GM12878 (cell line): ENCODE data around the gene CHD1L. TPM values are rescaled to one million over a fixed set of nuclear protein-coding genes. Genes with fewer than 3 reads are reported as not detected.

Experiments used
- ATAC-seq: fragments of 200-7000 bp; cut with Tn5 transposase; 3 replicates; pipeline ENCODE4 v1.9.1; 2020; ENCODE audit warnings: mild to moderate bottlenecking, moderate library complexity
- BruUV-seq: library from RNA; stranded (reverse); fragments of 400-500 nt; replicated peaks from 2 replicates; lab custom pipeline; 2021; lab: Mats Ljungman, UMichigan
- CTCF ChIA-PET: fragments of 300-600 bp; sonication (Branson Sonifier 250); formaldehyde crosslinking; extraction: SDS; loops from one replicate; lab custom pipeline; 2021; ENCODE audit warnings: inconsistent platforms; lab: Yijun Ruan, JAX
- POLR2A ChIA-PET: fragments of 350-600 bp; formaldehyde crosslinking; extraction: SDS; loops from one replicate; lab custom pipeline; 2021; ENCODE audit warnings: inconsistent platforms; lab: Charles Lee
- RAD21 ChIA-PET: fragments of 300-600 bp; sonication (Branson Sonifier 250); formaldehyde crosslinking; loops from one replicate; lab custom pipeline; 2023; ENCODE audit warnings: antibody characterized with exemption; ENCODE audit not compliant: unreplicated experiment; lab: Charles Lee
- SMC1A ChIA-PET: fragments of 300-600 bp; sonication (Branson Sonifier 250); formaldehyde crosslinking; loops from one replicate; lab custom pipeline; 2023; ENCODE audit not compliant: unreplicated experiment, uncharacterized antibody; lab: Charles Lee
- DNase-seq: peaks from one replicate; pipeline ENCODE4 v3.0.0-alpha.2; 2011; ENCODE audit warnings: low read depth, low spot score
- FAIRE-seq: peaks from 3 replicates; lab custom pipeline; 2011; peaks lifted over from hg19 to GRCh38; lab: Jason Lieb, UNC
- H2AFZ ChIP-seq: 2 replicates; pipeline ENCODE4 v1.6.0; 2011; ENCODE audit warnings: low read depth, low read length, control low read depth; ENCODE audit not compliant: control insufficient read depth
- H3K27ac ChIP-seq: 2 replicates; pipeline ENCODE4 v1.5.1; 2011; ENCODE audit warnings: control low read depth; ENCODE audit not compliant: control insufficient read depth, insufficient read depth
- H3K27me3 ChIP-seq, 2 experiments: replicated peaks in 1 of 2; 2 replicates each; pipeline versions ENCODE4 v1.6.0 to v1.6.1; 2011; ENCODE audit warnings: low read length in 1 of 2; ENCODE audit not compliant: control insufficient read depth in 2 of 2, insufficient read depth in 2 of 2
- H3K36me3 ChIP-seq, 2 experiments: 2 replicates each; pipeline ENCODE4 v1.5.1; 2011; ENCODE audit warnings: low read length in 1 of 2; ENCODE audit not compliant: control insufficient read depth in 2 of 2, insufficient read depth in 2 of 2
- H3K4me1 ChIP-seq: 2 replicates; pipeline ENCODE4 v1.6.1; 2011; ENCODE audit warnings: mild to moderate bottlenecking, low read length, moderate library complexity, mixed read lengths; ENCODE audit not compliant: control insufficient read depth, insufficient read depth
- H3K4me2 ChIP-seq: 2 replicates; pipeline ENCODE4 v1.6.0; 2011; ENCODE audit warnings: control low read depth; ENCODE audit not compliant: control insufficient read depth, insufficient read depth
- H3K4me3 ChIP-seq: fragments of 200-600 bp; sonication (generic); 2 replicates; pipeline ENCODE4 v1.5.1; 2016
- H3K79me2 ChIP-seq: 2 replicates; pipeline ENCODE4 v1.6.0; 2011; ENCODE audit warnings: low read length; ENCODE audit not compliant: control insufficient read depth, insufficient read depth
- H3K9ac ChIP-seq: 2 replicates; pipeline ENCODE4 v1.8.0; 2011; ENCODE audit warnings: low read length, control low read depth, mixed read lengths; ENCODE audit not compliant: control insufficient read depth, insufficient read depth
- H3K9me3 ChIP-seq: replicated peaks from 3 replicates; pipeline ENCODE4 v1.5.1; 2011; ENCODE audit warnings: mild to moderate bottlenecking, low read length; ENCODE audit not compliant: control insufficient read depth, insufficient read depth
- H4K20me1 ChIP-seq: 2 replicates; pipeline ENCODE4 v1.6.0; 2011; ENCODE audit not compliant: control insufficient read depth, insufficient read depth
- CBX5 ChIP-seq: sonication (generic); IDR thresholded peaks from 2 replicates; pipeline ENCODE4 v1.6.1; 2016; ENCODE audit warnings: low read depth, moderate library complexity, mild to moderate bottlenecking, inconsistent platforms
- GATAD2B ChIP-seq: fragments of 450-650 bp; conservative IDR thresholded peaks from 2 replicates; pipeline ENCODE4 v1.6.1; 2017; ENCODE audit warnings: low read depth, mild to moderate bottlenecking, moderate library complexity
- IRF4 ChIP-seq: IDR thresholded peaks from 2 replicates; pipeline ENCODE4 v1.6.1; 2011; ENCODE audit warnings: low read depth, low read length
- MTA2 ChIP-seq: fragments of 450-650 bp; IDR thresholded peaks from 2 replicates; pipeline ENCODE4 v1.6.1; 2016; ENCODE audit warnings: low read depth, mild to moderate bottlenecking, moderate library complexity
- NFYB ChIP-seq: IDR thresholded peaks from 2 replicates; pipeline ENCODE4 v1.6.1; 2011; ENCODE audit warnings: low read depth, mild to moderate bottlenecking, low read length, improper control_type of control experiment, moderate library complexity; ENCODE audit not compliant: insufficient read depth
- NR2C2 ChIP-seq: IDR thresholded peaks from 2 replicates; pipeline ENCODE4 v1.6.1; 2011; ENCODE audit warnings: borderline replicate concordance, low read depth; ENCODE audit not compliant: control insufficient read depth, insufficient read length
- STAT3 ChIP-seq: IDR thresholded peaks from 2 replicates; pipeline ENCODE4 v1.6.1; 2011; ENCODE audit warnings: low read depth, low read length, improper control_type of control experiment
- YBX1 ChIP-seq: fragments of 450-650 bp; IDR thresholded peaks from 2 replicates; pipeline ENCODE4 v1.6.1; 2016; ENCODE audit warnings: antibody characterized with exemption
- ZNF622 ChIP-seq: fragments of 450-650 bp; IDR thresholded peaks from 2 replicates; pipeline ENCODE4 v1.6.1; 2017; ENCODE audit warnings: mild to moderate bottlenecking, inconsistent platforms
- ZZZ3 ChIP-seq: IDR thresholded peaks from 2 replicates; pipeline ENCODE4 v1.6.1; 2011; ENCODE audit warnings: low read depth; ENCODE audit not compliant: control insufficient read depth, insufficient read length
- WGBS: methylation state at CpG from one replicate; pipeline ENCODE4 v1.1.6; 2016; ENCODE audit warnings: low lambda C conversion rate; ENCODE audit not compliant: insufficient replicate concordance, insufficient coverage; ENCODE audit errors: missing lambda C conversion rate; 5-methylcytosine and 5-hydroxymethylcytosine counted together
- in situ Hi-C: fragments of 300-500 bp; cut with MboI; formaldehyde crosslinking; loops from 9 replicates; pipeline ENCODE4 v1.14.3; 2018; ENCODE audit warnings: mixed read lengths
- intact Hi-C: fragments of 100-400 bp; cut with micrococcal nuclease; formaldehyde crosslinking; loops from one replicate; pipeline ENCODE4 v1.14.2; 2022; ENCODE audit not compliant: unreplicated experiment
- polyA plus RNA-seq, 11 experiments: library from polyadenylated mRNA; depleted of rRNA in 4 of 11; unstranded in 6 of 11; stranded (reverse) in 5 of 11; fragments of >200 nt; fragmentation: Nextera tagmentation in 4 of 11; fragmentation: Illumina TruSeq in 1 of 11; extraction: Ambion mirVana in 4 of 11; extraction: Trizol in 1 of 11; gene quantifications; 1 replicate in 1 of 11; 2 replicates in 10 of 11; pipeline versions ENCODE4 v1.2.1 to v1.2.3, GENCODE V29; 2011 to 2016; ENCODE audit warnings: inconsistent platforms in 2 of 11, missing spikeins in 2 of 11, low read depth in 1 of 11
- total RNA-seq, 4 experiments: library from RNA; depleted of rRNA in 3 of 4; stranded (reverse); fragments of >200 nt in 3 of 4; fragmentation: Illumina TruSeq in 1 of 4; extraction: Trizol in 1 of 4; gene quantifications; 2 replicates each; pipeline versions ENCODE4 v1.2.1 to v1.2.3, GENCODE V29; 2013 to 2021
- TF ChIP-seq, protein P1 (sequence below), 3 experiments: IDR thresholded peaks in 2 of 3; conservative IDR thresholded peaks in 1 of 3; 2 replicates each; pipeline ENCODE4 v1.5.1; 2011; ENCODE audit warnings: low read depth in 3 of 3, low read length in 3 of 3, mild to moderate bottlenecking in 3 of 3, control low read depth in 2 of 3, moderate library complexity in 2 of 3, inconsistent platforms in 1 of 3, mixed read lengths in 1 of 3; ENCODE audit not compliant: control insufficient read depth in 2 of 3, insufficient read depth in 1 of 3; ENCODE audit errors: extremely low read depth in 1 of 3
- TF ChIP-seq, protein P2 (sequence below): fragments of 450-650 bp; IDR thresholded peaks from 2 replicates; pipeline ENCODE4 v1.6.1; 2017; ENCODE audit warnings: mild to moderate bottlenecking, moderate library complexity
- TF ChIP-seq, protein P3 (sequence below): fragments of 450-650 bp; IDR thresholded peaks from 2 replicates; pipeline ENCODE4 v1.6.1; 2017; ENCODE audit warnings: mild to moderate bottlenecking, moderate library complexity

CHD1L gene
- total and polyA plus RNA-seq, 10 of the 15 experiments (the other 5 are each of a cell fraction or from before 2014, with no cell fraction given) = 21.2 to 54.2 (median 44.5) TPM

DNA sequence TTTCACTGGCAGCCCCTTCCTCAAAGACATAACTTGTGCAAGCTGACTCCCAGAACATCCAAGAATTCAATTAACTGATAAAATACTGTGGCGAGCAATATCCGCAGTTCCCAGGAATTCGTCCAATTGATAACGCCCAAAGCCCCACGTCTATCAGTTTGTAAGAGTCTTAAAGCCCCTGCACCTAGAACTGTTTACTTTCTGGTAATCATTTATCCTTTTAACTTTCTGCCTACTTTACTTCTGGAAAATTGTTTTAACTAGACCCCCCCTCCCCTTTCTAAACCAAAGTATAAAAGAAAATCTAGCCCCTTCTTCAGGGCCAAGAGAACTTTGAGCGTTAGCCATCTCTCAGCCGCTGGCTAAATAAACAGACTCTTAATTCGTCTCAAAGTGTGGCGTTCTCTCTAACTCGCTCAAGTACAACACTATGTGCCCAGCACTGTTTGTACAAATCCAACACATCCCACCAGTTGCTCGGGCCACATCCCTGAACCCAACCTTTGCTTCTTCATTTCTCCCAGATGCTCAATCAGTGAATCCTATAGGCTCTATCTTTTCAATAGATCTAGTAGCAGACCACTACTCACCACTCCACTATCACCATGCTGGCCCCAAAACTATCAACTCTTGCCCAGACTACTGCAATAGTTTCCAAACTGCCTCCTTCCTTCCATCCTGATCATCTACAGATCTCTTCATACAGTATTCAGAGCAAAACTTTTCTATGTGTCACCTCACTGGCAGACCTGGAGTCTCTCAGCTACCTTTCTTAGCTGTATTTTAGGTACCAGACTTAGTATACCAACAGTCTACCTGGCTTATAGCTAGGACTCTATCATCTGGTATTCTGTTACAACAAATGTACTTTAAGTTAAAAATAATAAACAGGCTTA lies 3.3 kb upstream of the CHD1L start:
- ATAC-seq = no peak
- RAD21 ChIA-PET = no interaction called here
- Histone ChIP-seq H2AFZ (no peak overlapping the region), H3K4me3 (no peak overlapping the region), H3K79me2 (peaks cover 16% of the 10 kb centered on the region), H3K27ac (no peak overlapping the region), H3K9me3 (peaks cover 5% of the 10 kb centered on the region; the same call in 2 of the 3 replicates), H3K27me3 (no peaks in the 10 kb centered on the region; a peak in 1 of 4 replicates), H3K4me2 (no peak overlapping the region), H3K9ac (no peak overlapping the region), H4K20me1 (no peaks in the 10 kb centered on the region), H3K4me1 (0 out of 2 replicates have a peak, but pooled peaks cover 3% of the 10 kb centered on the region), H3K36me3 (no peaks in the 10 kb centered on the region)
- BruUV-seq = no TSS peak
- SMC1A ChIA-PET = interaction anchor here (0.6 to 0.7 kb wide), 2 partner anchors 64 to 1201 kb away, joined by 3 read pairs; no protein-coding TSS in a partner anchor
- CTCF ChIA-PET = no interaction called here
- in situ Hi-C loops = no loop called here
- DNase-seq = no peak
- FAIRE-seq = no peak
- POLR2A ChIA-PET = no interaction called here
- intact Hi-C loops = no loop called here
- 77% methylated on average over 11 of the region's 11 CpGs for WGBS
- TF ChIP-seq, protein P1, sequence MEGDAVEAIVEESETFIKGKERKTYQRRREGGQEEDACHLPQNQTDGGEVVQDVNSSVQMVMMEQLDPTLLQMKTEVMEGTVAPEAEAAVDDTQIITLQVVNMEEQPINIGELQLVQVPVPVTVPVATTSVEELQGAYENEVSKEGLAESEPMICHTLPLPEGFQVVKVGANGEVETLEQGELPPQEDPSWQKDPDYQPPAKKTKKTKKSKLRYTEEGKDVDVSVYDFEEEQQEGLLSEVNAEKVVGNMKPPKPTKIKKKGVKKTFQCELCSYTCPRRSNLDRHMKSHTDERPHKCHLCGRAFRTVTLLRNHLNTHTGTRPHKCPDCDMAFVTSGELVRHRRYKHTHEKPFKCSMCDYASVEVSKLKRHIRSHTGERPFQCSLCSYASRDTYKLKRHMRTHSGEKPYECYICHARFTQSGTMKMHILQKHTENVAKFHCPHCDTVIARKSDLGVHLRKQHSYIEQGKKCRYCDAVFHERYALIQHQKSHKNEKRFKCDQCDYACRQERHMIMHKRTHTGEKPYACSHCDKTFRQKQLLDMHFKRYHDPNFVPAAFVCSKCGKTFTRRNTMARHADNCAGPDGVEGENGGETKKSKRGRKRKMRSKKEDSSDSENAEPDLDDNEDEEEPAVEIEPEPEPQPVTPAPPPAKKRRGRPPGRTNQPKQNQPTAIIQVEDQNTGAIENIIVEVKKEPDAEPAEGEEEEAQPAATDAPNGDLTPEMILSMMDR (IDR thresholded peaks at IDR 0.05 in 2 of 3, conservative IDR thresholded peaks at IDR 0.05 in 1 of 3; ENCODE audit: control insufficient read depth in 2 of 3, extremely low read depth in 1 of 3, insufficient read depth in 1 of 3, low read depth in 3 of 3, low read length in 3 of 3) = no peak
- TF ChIP-seq ZNF622 = no peak
- TF ChIP-seq CBX5 = no peak
- TF ChIP-seq NFYB = no peak
- TF ChIP-seq ZZZ3 = no peak
- TF ChIP-seq, protein P2, sequence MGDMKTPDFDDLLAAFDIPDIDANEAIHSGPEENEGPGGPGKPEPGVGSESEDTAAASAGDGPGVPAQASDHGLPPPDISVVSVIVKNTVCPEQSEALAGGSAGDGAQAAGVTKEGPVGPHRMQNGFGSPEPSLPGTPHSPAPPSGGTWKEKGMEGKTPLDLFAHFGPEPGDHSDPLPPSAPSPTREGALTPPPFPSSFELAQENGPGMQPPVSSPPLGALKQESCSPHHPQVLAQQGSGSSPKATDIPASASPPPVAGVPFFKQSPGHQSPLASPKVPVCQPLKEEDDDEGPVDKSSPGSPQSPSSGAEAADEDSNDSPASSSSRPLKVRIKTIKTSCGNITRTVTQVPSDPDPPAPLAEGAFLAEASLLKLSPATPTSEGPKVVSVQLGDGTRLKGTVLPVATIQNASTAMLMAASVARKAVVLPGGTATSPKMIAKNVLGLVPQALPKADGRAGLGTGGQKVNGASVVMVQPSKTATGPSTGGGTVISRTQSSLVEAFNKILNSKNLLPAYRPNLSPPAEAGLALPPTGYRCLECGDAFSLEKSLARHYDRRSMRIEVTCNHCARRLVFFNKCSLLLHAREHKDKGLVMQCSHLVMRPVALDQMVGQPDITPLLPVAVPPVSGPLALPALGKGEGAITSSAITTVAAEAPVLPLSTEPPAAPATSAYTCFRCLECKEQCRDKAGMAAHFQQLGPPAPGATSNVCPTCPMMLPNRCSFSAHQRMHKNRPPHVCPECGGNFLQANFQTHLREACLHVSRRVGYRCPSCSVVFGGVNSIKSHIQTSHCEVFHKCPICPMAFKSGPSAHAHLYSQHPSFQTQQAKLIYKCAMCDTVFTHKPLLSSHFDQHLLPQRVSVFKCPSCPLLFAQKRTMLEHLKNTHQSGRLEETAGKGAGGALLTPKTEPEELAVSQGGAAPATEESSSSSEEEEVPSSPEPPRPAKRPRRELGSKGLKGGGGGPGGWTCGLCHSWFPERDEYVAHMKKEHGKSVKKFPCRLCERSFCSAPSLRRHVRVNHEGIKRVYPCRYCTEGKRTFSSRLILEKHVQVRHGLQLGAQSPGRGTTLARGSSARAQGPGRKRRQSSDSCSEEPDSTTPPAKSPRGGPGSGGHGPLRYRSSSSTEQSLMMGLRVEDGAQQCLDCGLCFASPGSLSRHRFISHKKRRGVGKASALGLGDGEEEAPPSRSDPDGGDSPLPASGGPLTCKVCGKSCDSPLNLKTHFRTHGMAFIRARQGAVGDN = no peak
- no peak for TF ChIP-seq NR2C2
- TF ChIP-seq YBX1 = no peak
- TF ChIP-seq IRF4 = no peak
- TF ChIP-seq STAT3 = no peak
- no peak for TF ChIP-seq GATAD2B
- TF ChIP-seq, protein P3, sequence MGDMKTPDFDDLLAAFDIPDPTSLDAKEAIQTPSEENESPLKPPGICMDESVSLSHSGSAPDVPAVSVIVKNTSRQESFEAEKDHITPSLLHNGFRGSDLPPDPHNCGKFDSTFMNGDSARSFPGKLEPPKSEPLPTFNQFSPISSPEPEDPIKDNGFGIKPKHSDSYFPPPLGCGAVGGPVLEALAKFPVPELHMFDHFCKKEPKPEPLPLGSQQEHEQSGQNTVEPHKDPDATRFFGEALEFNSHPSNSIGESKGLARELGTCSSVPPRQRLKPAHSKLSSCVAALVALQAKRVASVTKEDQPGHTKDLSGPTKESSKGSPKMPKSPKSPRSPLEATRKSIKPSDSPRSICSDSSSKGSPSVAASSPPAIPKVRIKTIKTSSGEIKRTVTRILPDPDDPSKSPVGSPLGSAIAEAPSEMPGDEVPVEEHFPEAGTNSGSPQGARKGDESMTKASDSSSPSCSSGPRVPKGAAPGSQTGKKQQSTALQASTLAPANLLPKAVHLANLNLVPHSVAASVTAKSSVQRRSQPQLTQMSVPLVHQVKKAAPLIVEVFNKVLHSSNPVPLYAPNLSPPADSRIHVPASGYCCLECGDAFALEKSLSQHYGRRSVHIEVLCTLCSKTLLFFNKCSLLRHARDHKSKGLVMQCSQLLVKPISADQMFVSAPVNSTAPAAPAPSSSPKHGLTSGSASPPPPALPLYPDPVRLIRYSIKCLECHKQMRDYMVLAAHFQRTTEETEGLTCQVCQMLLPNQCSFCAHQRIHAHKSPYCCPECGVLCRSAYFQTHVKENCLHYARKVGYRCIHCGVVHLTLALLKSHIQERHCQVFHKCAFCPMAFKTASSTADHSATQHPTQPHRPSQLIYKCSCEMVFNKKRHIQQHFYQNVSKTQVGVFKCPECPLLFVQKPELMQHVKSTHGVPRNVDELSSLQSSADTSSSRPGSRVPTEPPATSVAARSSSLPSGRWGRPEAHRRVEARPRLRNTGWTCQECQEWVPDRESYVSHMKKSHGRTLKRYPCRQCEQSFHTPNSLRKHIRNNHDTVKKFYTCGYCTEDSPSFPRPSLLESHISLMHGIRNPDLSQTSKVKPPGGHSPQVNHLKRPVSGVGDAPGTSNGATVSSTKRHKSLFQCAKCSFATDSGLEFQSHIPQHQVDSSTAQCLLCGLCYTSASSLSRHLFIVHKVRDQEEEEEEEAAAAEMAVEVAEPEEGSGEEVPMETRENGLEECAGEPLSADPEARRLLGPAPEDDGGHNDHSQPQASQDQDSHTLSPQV = no peak
- no peak for TF ChIP-seq MTA2
